HEK293 (cell line): ENCODE results near the gene SGTB.

Experiments
- ZNF138 ChIP-seq: fragments of 450-650 bp; formaldehyde crosslinking; IDR thresholded peaks from 2 replicates; pipeline ENCODE4 v1.5.1; 2016; ENCODE audit warnings: missing biosample characterization, missing genetic modification characterization, borderline replicate concordance
- ZNF266 ChIP-seq: fragments of 450-650 bp; formaldehyde crosslinking; IDR thresholded peaks from 2 replicates; pipeline ENCODE4 v1.5.1; 2016; ENCODE audit warnings: missing biosample characterization, missing genetic modification characterization, low read depth
- ZNF561 ChIP-seq: fragments of 450-650 bp; IDR thresholded peaks from 2 replicates; pipeline ENCODE4 v1.5.1; 2018; ENCODE audit warnings: missing biosample characterization, missing genetic modification characterization, borderline replicate concordance
- TF ChIP-seq, protein P1 (sequence below): fragments of 450-650 bp; formaldehyde crosslinking; IDR thresholded peaks from 2 replicates; pipeline ENCODE4 v1.5.1; 2016; ENCODE audit warnings: missing biosample characterization, missing genetic modification characterization
- TF ChIP-seq, protein P2 (sequence below): fragments of 450-650 bp; formaldehyde crosslinking; IDR thresholded peaks from 2 replicates; pipeline ENCODE4 v1.5.1; 2016; ENCODE audit warnings: missing biosample characterization, missing genetic modification characterization

DNA sequence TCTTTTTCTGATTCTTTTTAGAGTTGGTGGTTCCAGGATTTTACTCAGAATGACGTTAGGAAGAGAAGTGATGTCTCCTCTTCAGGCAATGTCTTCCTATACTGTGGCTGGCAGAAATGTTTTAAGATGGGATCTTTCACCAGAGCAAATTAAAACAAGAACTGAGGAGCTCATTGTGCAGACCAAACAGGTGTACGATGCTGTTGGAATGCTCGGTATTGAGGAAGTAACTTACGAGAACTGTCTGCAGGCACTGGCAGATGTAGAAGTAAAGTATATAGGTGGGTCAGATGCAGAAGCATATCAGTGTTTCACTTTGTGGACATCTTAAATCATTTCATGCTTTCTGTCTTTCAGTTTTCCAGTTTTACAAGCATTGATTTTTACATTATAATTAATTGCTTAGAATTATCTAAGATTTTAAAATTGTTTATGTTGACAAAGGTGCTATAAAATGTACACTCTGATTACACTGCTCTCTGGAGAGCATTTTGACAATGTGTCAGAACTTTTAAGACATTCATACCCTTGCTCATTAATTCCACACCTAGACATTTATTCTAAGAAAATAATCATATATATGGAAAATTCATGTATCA, 36.7 kb upstream of the SGTB start:
- TF ChIP-seq, protein P1, sequence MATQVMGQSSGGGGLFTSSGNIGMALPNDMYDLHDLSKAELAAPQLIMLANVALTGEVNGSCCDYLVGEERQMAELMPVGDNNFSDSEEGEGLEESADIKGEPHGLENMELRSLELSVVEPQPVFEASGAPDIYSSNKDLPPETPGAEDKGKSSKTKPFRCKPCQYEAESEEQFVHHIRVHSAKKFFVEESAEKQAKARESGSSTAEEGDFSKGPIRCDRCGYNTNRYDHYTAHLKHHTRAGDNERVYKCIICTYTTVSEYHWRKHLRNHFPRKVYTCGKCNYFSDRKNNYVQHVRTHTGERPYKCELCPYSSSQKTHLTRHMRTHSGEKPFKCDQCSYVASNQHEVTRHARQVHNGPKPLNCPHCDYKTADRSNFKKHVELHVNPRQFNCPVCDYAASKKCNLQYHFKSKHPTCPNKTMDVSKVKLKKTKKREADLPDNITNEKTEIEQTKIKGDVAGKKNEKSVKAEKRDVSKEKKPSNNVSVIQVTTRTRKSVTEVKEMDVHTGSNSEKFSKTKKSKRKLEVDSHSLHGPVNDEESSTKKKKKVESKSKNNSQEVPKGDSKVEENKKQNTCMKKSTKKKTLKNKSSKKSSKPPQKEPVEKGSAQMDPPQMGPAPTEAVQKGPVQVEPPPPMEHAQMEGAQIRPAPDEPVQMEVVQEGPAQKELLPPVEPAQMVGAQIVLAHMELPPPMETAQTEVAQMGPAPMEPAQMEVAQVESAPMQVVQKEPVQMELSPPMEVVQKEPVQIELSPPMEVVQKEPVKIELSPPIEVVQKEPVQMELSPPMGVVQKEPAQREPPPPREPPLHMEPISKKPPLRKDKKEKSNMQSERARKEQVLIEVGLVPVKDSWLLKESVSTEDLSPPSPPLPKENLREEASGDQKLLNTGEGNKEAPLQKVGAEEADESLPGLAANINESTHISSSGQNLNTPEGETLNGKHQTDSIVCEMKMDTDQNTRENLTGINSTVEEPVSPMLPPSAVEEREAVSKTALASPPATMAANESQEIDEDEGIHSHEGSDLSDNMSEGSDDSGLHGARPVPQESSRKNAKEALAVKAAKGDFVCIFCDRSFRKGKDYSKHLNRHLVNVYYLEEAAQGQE (tag by site-specific recombination) = no peak
- TF ChIP-seq ZNF138 (tag by site-specific recombination) (no peak), ZNF561 (tag by site-specific recombination) (no peak), ZNF266 (no peak)
- TF ChIP-seq, protein P2, sequence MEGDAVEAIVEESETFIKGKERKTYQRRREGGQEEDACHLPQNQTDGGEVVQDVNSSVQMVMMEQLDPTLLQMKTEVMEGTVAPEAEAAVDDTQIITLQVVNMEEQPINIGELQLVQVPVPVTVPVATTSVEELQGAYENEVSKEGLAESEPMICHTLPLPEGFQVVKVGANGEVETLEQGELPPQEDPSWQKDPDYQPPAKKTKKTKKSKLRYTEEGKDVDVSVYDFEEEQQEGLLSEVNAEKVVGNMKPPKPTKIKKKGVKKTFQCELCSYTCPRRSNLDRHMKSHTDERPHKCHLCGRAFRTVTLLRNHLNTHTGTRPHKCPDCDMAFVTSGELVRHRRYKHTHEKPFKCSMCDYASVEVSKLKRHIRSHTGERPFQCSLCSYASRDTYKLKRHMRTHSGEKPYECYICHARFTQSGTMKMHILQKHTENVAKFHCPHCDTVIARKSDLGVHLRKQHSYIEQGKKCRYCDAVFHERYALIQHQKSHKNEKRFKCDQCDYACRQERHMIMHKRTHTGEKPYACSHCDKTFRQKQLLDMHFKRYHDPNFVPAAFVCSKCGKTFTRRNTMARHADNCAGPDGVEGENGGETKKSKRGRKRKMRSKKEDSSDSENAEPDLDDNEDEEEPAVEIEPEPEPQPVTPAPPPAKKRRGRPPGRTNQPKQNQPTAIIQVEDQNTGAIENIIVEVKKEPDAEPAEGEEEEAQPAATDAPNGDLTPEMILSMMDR (tag by site-specific recombination) = no peak
